Fibroblast of skin of right quadriceps (primary cell): Measurements from ENCODE around the gene SECISBP2.

Source experiments
- DNase-seq: peaks from one replicate; pipeline ENCODE4 v3.0.0-alpha.2; 2013

SECISBP2 gene

GRCh38 chr9:89383030-89383720 is 64.9 kb downstream of the SECISBP2 start:
- DNase-seq: no peak

DNA sequence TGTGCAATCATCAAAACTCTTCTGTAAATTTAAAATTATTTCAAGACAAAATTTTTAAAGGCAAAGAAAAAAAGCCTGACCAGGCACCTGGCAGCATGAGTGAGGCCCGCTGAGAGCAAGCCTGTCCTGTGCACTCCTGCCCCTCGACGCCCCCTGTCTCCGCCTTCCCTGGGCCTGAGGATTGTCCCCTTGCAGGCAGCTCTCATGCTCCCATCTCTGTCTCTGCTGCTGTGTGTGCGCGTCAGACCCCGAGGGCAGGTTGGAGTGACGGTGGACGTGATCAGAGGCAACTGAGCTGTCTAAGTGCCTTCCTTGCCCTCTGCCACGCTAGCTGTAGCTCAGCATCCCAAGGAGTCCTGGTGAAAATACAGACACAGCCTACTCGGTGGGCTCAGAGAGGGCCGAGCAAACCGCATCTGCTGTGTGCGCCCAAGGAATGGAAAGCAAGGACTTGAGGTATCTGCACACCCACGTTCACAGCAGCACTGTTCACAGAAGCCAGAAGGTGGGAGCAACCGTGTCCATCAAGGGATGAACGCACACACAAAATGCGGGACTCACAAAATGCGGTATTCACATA is 65.5 kb downstream of the SECISBP2 start:
- no peak for DNase-seq

DNA sequence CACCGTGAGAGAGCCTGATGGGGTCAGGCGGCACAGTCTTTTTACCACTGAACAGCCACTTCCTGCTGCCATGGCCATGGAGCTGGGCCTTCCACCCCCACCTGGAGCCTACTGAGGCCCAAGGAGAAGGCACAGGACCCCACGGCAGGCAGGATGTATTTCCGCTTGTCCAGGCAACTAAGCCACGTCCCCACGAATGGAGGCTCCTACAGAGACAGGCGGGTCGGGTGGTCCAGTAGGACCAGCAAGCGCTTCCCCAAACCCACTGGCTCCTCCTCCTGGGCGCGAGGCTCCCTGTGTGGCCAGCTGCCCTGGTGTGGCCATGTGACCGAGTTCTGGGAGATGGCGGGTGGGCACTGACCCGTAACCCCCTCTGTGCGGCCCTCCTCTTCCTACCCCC is 66.5 kb downstream of the SECISBP2 start:
- DNase-seq: no peak

GRCh38 chr9:89386206-89386605 is 67.9 kb downstream of the SECISBP2 start:
- no peak for DNase-seq

- DNase-seq: no peak
Measured at GRCh38 chr9:89386797-89387196, 68.5 kb downstream of the SECISBP2 start.

- no peak for DNase-seq
Measured at GRCh38 chr9:89387197-89387849, 69.0 kb downstream of the SECISBP2 start.

GRCh38 chr9:89388084-89388867 is 70.0 kb downstream of the SECISBP2 start:
- peak; percentile 74 for DNase-seq

DNA sequence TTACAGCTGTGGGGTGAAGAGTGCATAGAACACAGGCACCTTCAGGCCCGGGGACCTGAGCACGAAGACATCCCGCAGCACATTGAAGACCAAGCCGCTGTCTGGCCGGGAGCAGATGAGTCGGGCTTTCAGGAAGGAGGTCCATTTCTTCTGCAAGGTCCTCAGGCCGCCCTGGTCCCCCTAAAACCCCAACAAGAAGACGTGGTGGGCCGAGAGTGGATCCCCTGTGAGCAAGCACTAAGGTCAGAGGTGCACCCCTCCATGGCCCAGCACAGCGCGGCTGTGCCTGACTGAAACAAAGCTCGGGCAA is 70.5 kb downstream of the SECISBP2 start:
- DNase-seq: no peak

DNA sequence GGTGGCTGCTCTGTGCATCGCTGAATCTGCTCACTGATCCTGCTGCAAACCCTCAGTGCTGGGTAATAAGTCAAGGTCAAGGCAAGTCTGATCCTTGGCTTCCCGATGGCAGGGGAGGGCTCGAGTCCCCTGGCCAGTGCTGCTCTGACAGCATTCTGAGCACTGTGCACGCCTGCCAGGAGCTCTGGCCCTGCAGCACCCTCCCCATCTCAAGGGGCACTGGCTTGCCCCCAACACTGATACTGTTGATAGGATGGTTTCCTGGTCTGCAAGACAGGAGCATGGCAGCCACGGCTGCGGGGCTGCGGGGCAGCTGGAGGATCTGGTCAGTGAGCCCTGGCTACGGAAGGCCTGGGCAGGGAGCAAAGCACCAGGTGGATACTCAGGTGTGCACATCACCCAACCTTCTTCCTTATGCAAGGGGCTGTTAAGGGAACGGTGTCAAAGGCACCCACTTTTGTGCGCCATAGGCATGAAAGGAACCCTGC is 71.8 kb downstream of the SECISBP2 start:
- DNase-seq: no peak

DNA sequence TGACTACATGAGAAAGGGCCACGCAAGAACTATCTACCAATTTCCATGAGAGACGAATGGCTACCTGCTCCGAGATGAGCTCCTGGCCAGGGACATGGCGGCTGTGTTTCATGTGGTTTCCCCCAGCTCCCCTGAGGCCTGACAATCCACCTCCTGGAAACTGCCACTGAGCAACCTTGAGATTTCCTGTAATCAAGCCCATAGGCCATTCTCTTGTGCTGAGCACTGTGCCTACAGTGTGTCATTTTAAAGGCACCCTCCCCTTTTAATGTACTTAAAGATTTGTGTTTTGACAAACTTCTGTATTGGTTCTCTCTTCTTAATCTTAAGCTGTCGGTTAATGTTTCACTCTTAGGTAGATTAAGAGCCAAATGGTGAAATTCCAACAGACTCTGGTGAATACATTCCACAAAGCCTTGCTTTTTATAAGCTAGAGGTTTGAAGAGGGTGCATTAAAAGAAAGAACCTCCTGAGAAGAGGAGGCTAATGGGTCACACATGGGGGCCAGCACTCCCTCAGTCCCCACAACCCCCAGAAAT is 72.3 kb downstream of the SECISBP2 start:
- DNase-seq: no peak

GRCh38 chr9:89391585-89391984 is 73.3 kb downstream of the SECISBP2 start:
- DNase-seq: no peak

- DNase-seq: no peak
Measured at GRCh38 chr9:89394412-89394811, 76.1 kb downstream of the SECISBP2 start.

GRCh38 chr9:89395931-89396710 is 77.8 kb downstream of the SECISBP2 start:
- no peak for DNase-seq

DNA sequence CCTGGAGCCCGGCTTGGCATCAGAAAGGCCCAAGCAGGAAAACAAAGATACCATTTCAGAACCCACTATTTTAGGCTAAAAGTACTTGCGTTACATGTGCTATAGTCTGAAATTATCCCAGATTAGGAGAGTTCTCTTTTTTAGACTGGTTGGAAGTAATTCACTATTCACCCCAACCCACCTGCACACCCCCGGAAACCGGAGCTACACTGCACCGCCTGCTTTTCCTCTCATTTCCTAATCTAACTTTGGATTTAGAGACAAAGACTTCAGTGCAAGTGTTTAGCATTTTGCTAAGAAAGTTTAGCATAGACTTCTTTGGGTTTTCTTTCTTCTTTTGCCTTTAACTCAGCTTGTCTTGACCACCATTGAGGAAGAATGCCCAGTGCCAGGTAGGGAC is 79.2 kb downstream of the SECISBP2 start:
- DNase-seq: no peak

DNA sequence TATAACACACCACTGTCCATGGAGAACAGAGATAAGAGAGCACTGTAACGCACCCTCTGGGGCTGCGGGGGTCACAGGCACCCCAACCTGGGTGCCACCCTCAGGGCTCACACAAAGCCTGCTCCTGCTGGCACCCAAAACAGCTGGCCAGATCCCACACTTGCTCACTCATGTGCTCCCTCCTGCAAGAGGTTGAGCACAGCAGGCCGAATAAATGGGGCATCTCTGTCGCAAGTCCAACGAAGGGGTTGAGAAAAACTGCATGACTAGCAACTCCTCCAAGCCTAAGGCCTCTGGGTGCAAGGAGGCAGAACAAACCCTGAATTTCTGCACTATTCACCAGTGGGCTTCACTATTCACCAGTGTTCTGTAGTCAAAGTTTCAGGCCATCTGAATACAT is 80.3 kb downstream of the SECISBP2 start:
- DNase-seq: no peak

DNA sequence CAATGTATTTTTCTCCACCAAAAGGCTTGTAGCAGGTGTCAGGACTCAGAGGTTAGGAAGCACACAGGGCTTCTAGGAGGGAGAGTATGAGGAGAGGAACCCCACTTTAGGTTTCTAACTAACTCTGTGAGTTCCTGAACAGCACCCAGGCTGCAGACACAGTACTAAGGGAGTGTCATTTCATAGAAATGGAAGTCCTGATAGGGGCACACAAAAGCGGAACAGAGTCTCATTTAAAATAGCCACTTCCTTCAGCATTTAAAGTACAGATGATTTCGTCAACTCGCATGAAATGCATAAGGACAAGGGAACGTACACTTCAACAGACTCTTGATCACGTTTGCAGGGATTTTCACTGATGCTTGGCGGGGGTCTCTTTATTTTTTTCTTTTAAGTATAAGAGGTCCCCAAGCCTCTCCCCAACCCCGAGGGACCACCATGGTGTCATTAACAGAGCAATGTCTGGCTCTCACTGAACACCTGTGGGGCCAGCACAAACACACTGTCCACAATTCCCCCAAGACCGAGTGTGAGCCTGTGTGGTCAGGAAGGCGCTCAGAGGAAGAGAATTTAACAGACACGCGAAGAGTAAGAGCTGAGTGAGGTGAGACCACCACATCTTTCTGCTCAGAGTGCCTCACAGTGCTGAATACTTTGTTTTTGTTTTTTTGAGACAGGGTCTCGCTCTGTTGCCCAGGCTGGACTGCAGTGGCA is 82.3 kb downstream of the SECISBP2 start:
- DNase-seq: no peak

DNA sequence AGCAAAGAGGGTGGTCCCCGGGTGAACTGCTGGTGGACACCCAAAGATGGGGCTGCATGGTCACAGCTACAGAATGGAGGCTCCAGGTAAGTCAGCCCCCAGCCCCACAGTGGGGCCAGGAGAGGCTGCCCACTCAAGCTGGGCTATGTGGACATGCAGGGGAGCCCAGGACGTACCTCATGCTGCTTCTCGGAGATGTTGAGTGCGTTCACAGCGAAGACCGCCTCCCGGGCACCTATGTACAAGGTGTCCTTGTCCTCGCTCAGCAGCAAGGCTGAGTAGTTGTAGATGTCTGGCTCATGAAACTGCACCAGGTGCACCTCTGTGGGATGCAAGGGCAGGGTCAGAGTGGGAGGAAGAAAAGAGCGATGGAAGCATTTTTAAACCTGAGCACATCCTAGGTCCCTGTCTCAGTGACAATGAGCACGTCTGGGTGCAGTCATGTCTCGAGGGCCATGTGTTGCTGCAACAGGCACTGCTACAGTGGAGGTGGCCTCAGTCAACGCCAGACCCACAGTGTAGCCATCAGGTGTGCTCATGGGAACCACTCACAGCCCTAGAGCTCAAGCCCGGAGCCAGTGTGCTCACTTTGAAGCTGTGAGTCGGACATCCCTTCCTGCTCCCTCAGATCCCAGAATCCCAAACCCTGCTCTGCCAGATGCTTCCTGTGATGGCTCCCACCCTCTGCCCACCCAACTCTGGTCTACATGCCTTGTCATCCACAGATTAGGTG is 84.6 kb downstream of the SECISBP2 start:
- no peak for DNase-seq

DNA sequence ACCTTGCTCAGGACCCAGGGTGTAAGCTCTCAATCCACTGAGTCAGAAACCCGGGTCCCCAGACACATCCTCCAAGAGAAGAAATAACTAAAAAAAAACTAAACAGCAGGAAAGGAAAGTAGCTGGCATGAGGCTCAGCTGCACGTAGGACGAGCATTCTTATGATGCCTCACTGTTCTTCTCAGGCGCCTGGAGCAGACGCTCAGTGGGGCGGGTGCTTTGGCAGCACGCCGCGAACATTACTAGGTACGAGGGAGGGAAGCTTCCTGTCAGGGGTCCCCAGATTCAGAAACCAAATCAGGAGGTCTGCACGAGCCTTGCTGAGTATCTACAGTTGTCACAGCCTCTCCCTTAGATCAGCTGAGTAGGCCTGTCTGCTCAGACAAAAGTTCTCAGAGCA is 85.8 kb downstream of the SECISBP2 start:
- DNase-seq: no peak

GRCh38 chr9:89405826-89406225 is 87.5 kb downstream of the SECISBP2 start:
- DNase-seq: no peak

DNA sequence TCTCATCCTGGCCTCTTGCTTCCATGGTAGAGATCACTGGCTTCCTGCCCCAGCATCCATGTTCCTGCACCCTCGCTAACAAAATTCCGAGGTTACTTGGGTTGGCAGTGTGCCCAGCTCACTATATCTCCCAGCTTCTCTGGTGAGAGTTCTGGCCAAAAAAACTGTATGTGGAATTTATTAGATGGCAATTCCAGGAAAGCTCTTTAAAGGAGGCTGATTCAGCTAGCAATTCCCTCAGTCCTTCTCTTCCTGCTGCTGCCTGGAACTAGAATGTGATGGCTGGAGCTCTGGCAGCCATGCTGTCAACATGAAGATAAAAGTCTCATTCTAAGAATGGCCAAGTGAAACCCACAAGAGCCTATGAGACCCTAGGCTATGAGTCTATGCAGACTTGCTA is 88.8 kb downstream of the SECISBP2 start:
- peak; percentile 67 for DNase-seq

DNA sequence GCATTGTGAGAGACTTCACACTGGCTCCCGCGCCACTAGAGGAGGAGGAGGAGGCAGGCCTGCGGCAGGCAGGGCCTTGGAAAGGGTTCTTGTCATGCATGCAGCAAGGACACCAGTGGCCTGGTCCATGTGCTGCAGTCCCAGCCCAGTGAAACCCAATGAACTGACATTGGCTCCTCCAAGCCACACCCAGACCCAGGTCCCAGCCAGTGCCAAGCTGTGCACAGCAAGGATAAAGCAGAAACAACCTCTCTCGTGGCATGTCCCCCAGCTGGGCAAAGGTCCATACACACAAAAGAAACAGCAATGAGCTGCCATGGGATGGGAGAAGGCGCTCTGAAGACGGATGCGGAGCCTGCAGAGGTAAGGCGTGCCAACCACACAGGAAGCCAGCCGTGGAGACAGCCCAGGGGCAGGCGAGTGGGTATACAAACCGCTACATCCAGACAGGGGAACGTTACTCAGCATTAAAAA is 90.4 kb downstream of the SECISBP2 start:
- no peak for DNase-seq
